ENCODE measurements around the gene PPP4R2. TPM values are rescaled to one million over a fixed set of nuclear protein-coding genes. Genes with fewer than 3 reads are reported as not detected.

PPP4R2 gene
- total and polyA plus RNA-seq, 2 of the 4 experiments (the other 2 are of a cell fraction), result 13.5 to 31.4 TPM

DNA sequence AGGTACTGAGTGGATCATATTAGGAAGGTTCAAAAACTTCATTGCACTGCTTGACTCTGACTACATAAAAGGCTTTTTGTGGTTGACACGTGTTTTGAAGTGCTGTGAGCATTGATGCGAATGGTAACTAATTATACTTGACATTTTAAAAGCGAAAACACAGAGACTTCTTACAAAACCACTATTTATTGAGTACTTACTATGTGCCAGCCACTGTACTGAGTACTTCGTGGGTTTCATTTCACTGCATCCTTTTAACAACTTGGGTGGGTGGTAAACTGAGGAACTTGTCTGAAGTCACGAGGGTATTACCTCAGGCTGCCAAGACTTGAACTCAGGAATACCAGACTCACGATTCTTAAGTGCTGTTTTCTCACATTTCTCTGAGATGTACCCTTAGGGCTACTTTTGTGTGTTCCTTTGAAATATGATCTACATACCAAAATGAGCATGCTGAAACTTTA is 45.3 kb upstream of the PPP4R2 start:
- in situ Hi-C loops (cut with MboI; ENCODE audit: low sequenced_read_pairs), result no loop called here
- no peaks in the 10 kb centered on the region for H3K9me1 ChIP-seq (ENCODE audit: insufficient read depth, low read length)

More for the DNA sequence above, 45.3 kb upstream of the PPP4R2 start:
- no peak overlapping the region for H4K5ac ChIP-seq (ENCODE audit: low read depth, low read length)
- no peak overlapping the region for H3K4ac ChIP-seq (ENCODE audit: low read depth, low read length)
- TF ChIP-seq FOS (IDR thresholded peaks at IDR 0.05; ENCODE audit: low read depth, low read length) (no peak), NFE2L2 (IDR thresholded peaks at IDR 0.05; ENCODE audit: low read depth, low read length) (no peak), MXI1 (IDR thresholded peaks at IDR 0.05; ENCODE audit: borderline replicate concordance, low read depth, low read length) (no peak), CEBPB (IDR thresholded peaks at IDR 0.05; ENCODE audit: low read depth, low read length) (no peak)
- H3K18ac ChIP-seq (ENCODE audit: low read depth, low read length), result no peak overlapping the region
- CTCF ChIA-PET, result interaction anchor here (0.6 kb wide), 1 partner anchor 13 kb away, joined by 3 read pairs; no protein-coding TSS in a partner anchor
- H2AFZ ChIP-seq (replicated peaks; ENCODE audit: low read length, poor library complexity), result no peak overlapping the region
- H3K4me2 ChIP-seq (ENCODE audit: low read depth, low read length), result no peak overlapping the region
- dilution Hi-C loops (cut with HindIII; ENCODE audit: low sequenced_read_pairs, unreplicated experiment) (no loop called here), intact Hi-C loops (cut with micrococcal nuclease) (no loop called here)
- no peak overlapping the region for H3K14ac ChIP-seq (replicated peaks; ENCODE audit: low read depth, low read length)
- H3K4me1 ChIP-seq (ENCODE audit: control insufficient read depth, insufficient read depth, low read length), result no peaks in the 10 kb centered on the region
- no peak overlapping the region for H3K23ac ChIP-seq (ENCODE audit: low read depth, low read length)
- H4K20me1 ChIP-seq (ENCODE audit: insufficient read depth, low read length), result no peaks in the 10 kb centered on the region
- DNase-seq (no peak), ATAC-seq (ENCODE audit: low read depth) (no peak)
- WGBS, 2 experiments (ENCODE audit: extremely low coverage in 2 of 2, insufficient read length in 1 of 2), result no CpG with 5 or more reads among the region's 6 CpGs
- no peak overlapping the region for H3K4me3 ChIP-seq (ENCODE audit: insufficient read depth, low read depth, low read length)
- H2BK20ac ChIP-seq (ENCODE audit: low read depth, low read length), result no peak overlapping the region
- no peak overlapping the region for H3K27ac ChIP-seq (ENCODE audit: insufficient read depth, low read length)
- H2BK5ac ChIP-seq (ENCODE audit: low read depth, low read length, poor library complexity, severe bottlenecking), result no peak overlapping the region
- no peak overlapping the region for H2BK120ac ChIP-seq (ENCODE audit: low read depth, low read length)
- no peak overlapping the region for H3K9ac ChIP-seq (ENCODE audit: low read depth, low read length)
- peaks cover 2% of the 10 kb centered on the region; the same call in 1 of the 2 replicates for H3K36me3 ChIP-seq (ENCODE audit: control insufficient read depth, insufficient read depth, low read length)
- H3K56ac ChIP-seq (ENCODE audit: extremely low read depth, insufficient read depth, low read length), result no peak overlapping the region
- H2BK15ac ChIP-seq (ENCODE audit: low read depth, low read length), result no peak overlapping the region
- H2AK9ac ChIP-seq (replicated peaks; ENCODE audit: low read depth, low read length, poor library complexity), result no peak overlapping the region
- no peak overlapping the region for H4K91ac ChIP-seq (ENCODE audit: insufficient read depth, low read depth, low read length)
- no peaks in the 10 kb centered on the region for H3K9me3 ChIP-seq (ENCODE audit: control insufficient read depth, insufficient read depth, low read length)
- H4K8ac ChIP-seq (ENCODE audit: low read depth in 2 of 2, low read length in 2 of 2), result no peak overlapping the region
- POLR2A ChIA-PET (ENCODE audit: unreplicated experiment), result no interaction called here
- no peaks in the 10 kb centered on the region for H3K27me3 ChIP-seq (ENCODE audit: control insufficient read depth, insufficient read depth, low read length)
- H2AK5ac ChIP-seq (ENCODE audit: low read depth, low read length), result no peak overlapping the region
- H3K79me1 ChIP-seq (ENCODE audit: low read depth in 1 of 2, low read length in 2 of 2), result no peaks in the 10 kb centered on the region; a peak in 1 of 4 replicates
- no TSS peak for BruUV-seq (replicated peaks)
